ENCODE measurements around the gene TSPO2. TPM values are rescaled to one million over a fixed set of nuclear protein-coding genes. Genes with fewer than 3 reads are reported as not detected.

Gene TSPO2
- total RNA-seq, 4 donors from 2014 or later: not detected

GRCh38 chr6:41079080-41079479 is 36.8 kb downstream of the TSPO2 start:
- TF ChIP-seq EP300 (IDR thresholded peaks at IDR 0.05) (no peak), CTCF (IDR thresholded peaks at IDR 0.05) (no peak), POLR2A (IDR thresholded peaks at IDR 0.05) (no peak)
- WGBS, 2 donors: 100% methylated on average over 1 of the region's 1 CpG
- DNase-seq (ENCODE audit: low spot score in 2 of 2): no peak
- no peak overlapping the region for H3K4me3 ChIP-seq
- no peak overlapping the region for H3K27ac ChIP-seq
- peaks cover 0 to 44% (median 7%) of the 10 kb centered on the region in 3 donors for H3K36me3 ChIP-seq
- H3K9me3 ChIP-seq: no peaks in the 10 kb centered on the region
- H3K27me3 ChIP-seq: no peaks in the 10 kb centered on the region
- peaks cover 0 to 40% (median 17%) of the 10 kb centered on the region in 4 donors for H3K4me1 ChIP-seq

GRCh38 chr6:41080621-41081020 is 38.4 kb downstream of the TSPO2 start:
- Histone ChIP-seq H3K27me3 (no peaks in the 10 kb centered on the region), H3K27ac (no peak overlapping the region), H3K4me1 (peaks cover 0 to 25% (median 10%) of the 10 kb centered on the region in 4 donors), H3K36me3 (peaks cover 0 to 56% (median 7%) of the 10 kb centered on the region in 3 donors), H3K9me3 (no peaks in the 10 kb centered on the region), H3K4me3 (no peak overlapping the region)
- DNase-seq (ENCODE audit: low spot score in 2 of 2): no peak
- TF ChIP-seq CTCF (IDR thresholded peaks at IDR 0.05) (no peak), POLR2A (IDR thresholded peaks at IDR 0.05) (no peak)
- 83 to 87% methylated on average over 2 of the region's 2 CpGs for WGBS, 2 donors

GRCh38 chr6:41083072-41083471 is 40.8 kb downstream of the TSPO2 start:
- TF ChIP-seq CTCF (IDR thresholded peaks at IDR 0.05) (no peak), POLR2A (IDR thresholded peaks at IDR 0.05) (no peak), EP300 (IDR thresholded peaks at IDR 0.05) (no peak)
- H3K27ac ChIP-seq: no peak overlapping the region
- no peaks in the 10 kb centered on the region for H3K27me3 ChIP-seq
- no peak for DNase-seq (ENCODE audit: low spot score in 2 of 2)
- peaks cover 0 to 79% (median 7%) of the 10 kb centered on the region in 3 donors for H3K36me3 ChIP-seq
- H3K4me3 ChIP-seq: no peak overlapping the region
- H3K9me3 ChIP-seq: no peaks in the 10 kb centered on the region
- peaks cover 0 to 5% (median 2%) of the 10 kb centered on the region in 4 donors for H3K4me1 ChIP-seq

- H3K36me3 ChIP-seq: peaks cover 0 to 85% (median 7%) of the 10 kb centered on the region in 3 donors
- H3K4me3 ChIP-seq: no peak overlapping the region
- H3K27ac ChIP-seq: no peak overlapping the region
- no peak for DNase-seq (ENCODE audit: low spot score in 2 of 2)
- H3K4me1 ChIP-seq: peaks cover 0 to 5% (median 0%) of the 10 kb centered on the region in 4 donors
- TF ChIP-seq POLR2A (IDR thresholded peaks at IDR 0.05): no peak
- no peaks in the 10 kb centered on the region for H3K9me3 ChIP-seq
- H3K27me3 ChIP-seq: no peaks in the 10 kb centered on the region
Measured at GRCh38 chr6:41085182-41085581, 42.9 kb downstream of the TSPO2 start.

GRCh38 chr6:41088451-41088850 is 46.2 kb downstream of the TSPO2 start:
- Histone ChIP-seq H3K4me3 (no peak overlapping the region), H3K27me3 (no peaks in the 10 kb centered on the region), H3K27ac (no peak overlapping the region), H3K9me3 (no peaks in the 10 kb centered on the region), H3K4me1 (peaks cover 0 to 5% (median 0%) of the 10 kb centered on the region in 4 donors), H3K36me3 (peaks cover 0 to 94% (median 7%) of the 10 kb centered on the region in 3 donors)
- 90 to 94% methylated on average over 4 of the region's 4 CpGs for WGBS, 2 donors
- DNase-seq (ENCODE audit: low spot score in 2 of 2): no peak
- TF ChIP-seq EP300 (IDR thresholded peaks at IDR 0.05): no peak
- TF ChIP-seq POLR2A (IDR thresholded peaks at IDR 0.05): no peak
- no peak for TF ChIP-seq CTCF (IDR thresholded peaks at IDR 0.05)

Measured in tibial nerve (tissue), 4 donors.